Right kidney (tissue), 1 donor: Measurements from ENCODE around the gene MTPN.

ENCODE experiments used
- DNase-seq: peaks from one replicate; pipeline ENCODE4 v3.0.0-alpha.2; 2016

The MTPN gene

GRCh38 chr7:135928136-135928535, 49.0 kb downstream of the MTPN start:
- DNase-seq = no peak

- DNase-seq = no peak
Observed at GRCh38 chr7:135925210-135925609, 51.9 kb downstream of the MTPN start.

- DNase-seq = no peak
Observed at GRCh38 chr7:135924302-135924701, 52.9 kb downstream of the MTPN start.

GRCh38 chr7:135922263-135922662, 54.9 kb downstream of the MTPN start:
- no peak for DNase-seq

GRCh38 chr7:135920478-135920877, 56.7 kb downstream of the MTPN start:
- no peak for DNase-seq

- DNase-seq = no peak
Observed at GRCh38 chr7:135919071-135919841, 57.9 kb downstream of the MTPN start.

GRCh38 chr7:135918134-135918533, 59.0 kb downstream of the MTPN start:
- DNase-seq = no peak

GRCh38 chr7:135917721-135918120, 59.4 kb downstream of the MTPN start:
- DNase-seq = no peak

GRCh38 chr7:135914346-135914745, 62.8 kb downstream of the MTPN start:
- DNase-seq = no peak

- no peak for DNase-seq
Observed at GRCh38 chr7:135913404-135913803, 63.8 kb downstream of the MTPN start.

- peak; percentile 6 for DNase-seq
Observed at GRCh38 chr7:135911099-135911498, 66.1 kb downstream of the MTPN start.

- DNase-seq = no peak
Observed at GRCh38 chr7:135910393-135911036, 66.6 kb downstream of the MTPN start.

- DNase-seq = no peak
Observed at GRCh38 chr7:135905858-135906257, 71.3 kb downstream of the MTPN start.

- no peak for DNase-seq
Observed at GRCh38 chr7:135905355-135905754, 71.8 kb downstream of the MTPN start.

GRCh38 chr7:135904282-135904681, 72.9 kb downstream of the MTPN start:
- DNase-seq = no peak

GRCh38 chr7:135901585-135902540, 75.3 kb downstream of the MTPN start:
- no peak for DNase-seq

GRCh38 chr7:135900065-135900546, 77.1 kb downstream of the MTPN start:
- DNase-seq = peak; percentile 11

- peak; percentile 6 for DNase-seq
Observed at GRCh38 chr7:135899458-135900064, 77.6 kb downstream of the MTPN start.

- no peak for DNase-seq
Observed at GRCh38 chr7:135898226-135898625, 78.9 kb downstream of the MTPN start.

GRCh38 chr7:135894816-135895215, 82.3 kb downstream of the MTPN start:
- no peak for DNase-seq

- DNase-seq = no peak
Observed at GRCh38 chr7:135889823-135890222, 87.3 kb downstream of the MTPN start.

- DNase-seq = no peak
Observed at GRCh38 chr7:135888740-135889139, 88.4 kb downstream of the MTPN start.
